GM18867 (cell line): ENCODE data around the gene PDGFRA.

Source experiments
- ATAC-seq: cut with Tn5 transposase; IDR thresholded peaks from one replicate; pipeline ENCODE4 v1.9.1; 2021; ENCODE audit warnings: mild to moderate bottlenecking, moderate library complexity; ENCODE audit not compliant: unreplicated experiment

PDGFRA gene

GRCh38 chr4:54254915-54255246 is 25.8 kb downstream of the PDGFRA start:
- no peak for ATAC-seq

- ATAC-seq, result no peak
These were observed 26.8 kb downstream of the PDGFRA start for GRCh38 chr4:54255881-54256280.

- no peak for ATAC-seq
These were observed 27.7 kb downstream of the PDGFRA start for GRCh38 chr4:54256491-54257486.

GRCh38 chr4:54265366-54265765 is 36.3 kb downstream of the PDGFRA start:
- ATAC-seq, result no peak

DNA sequence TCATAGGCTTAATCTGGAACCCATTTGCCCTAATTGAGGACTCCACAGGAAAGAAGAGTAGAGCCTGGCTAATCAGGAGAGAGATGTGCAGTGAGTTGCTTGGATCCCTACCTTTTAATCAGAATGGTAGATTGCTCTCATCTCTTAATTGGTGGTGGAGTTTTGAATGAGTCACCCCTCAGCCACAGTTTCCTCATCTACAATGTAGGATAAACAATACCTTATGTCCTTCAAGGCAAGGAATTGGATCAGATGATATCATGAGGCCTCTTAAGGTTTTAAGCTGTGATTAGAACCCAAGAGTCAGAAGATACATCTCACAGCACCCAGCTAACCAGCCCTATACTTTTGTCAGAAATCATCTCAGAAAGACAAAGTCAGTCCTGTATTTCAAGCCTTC is 39.1 kb downstream of the PDGFRA start:
- no peak for ATAC-seq

- no peak for ATAC-seq
These were observed 42.4 kb downstream of the PDGFRA start for GRCh38 chr4:54271464-54271863.

DNA sequence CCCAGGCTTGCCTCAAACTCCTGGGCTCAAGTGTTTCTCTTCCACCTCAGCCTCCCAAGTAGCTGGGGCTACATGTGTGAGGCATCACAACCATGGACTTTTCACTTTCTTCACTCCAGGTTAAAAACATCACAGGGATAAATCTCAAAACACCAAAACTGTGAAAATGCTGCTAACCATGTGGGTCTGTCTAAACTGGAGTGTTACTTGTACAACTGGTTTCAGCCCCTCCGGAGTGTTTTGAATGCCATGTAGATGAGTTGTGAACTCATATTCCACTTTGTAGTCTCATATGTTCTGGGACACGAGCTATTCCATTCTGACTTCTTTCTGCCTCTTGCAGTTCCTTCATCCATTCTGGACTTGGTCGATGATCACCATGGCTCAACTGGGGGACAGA is 43.0 kb downstream of the PDGFRA start:
- no peak for ATAC-seq

- no peak for ATAC-seq
These were observed 45.2 kb downstream of the PDGFRA start for GRCh38 chr4:54274264-54274663.

GRCh38 chr4:54274795-54275665 is 45.9 kb downstream of the PDGFRA start:
- ATAC-seq, result no peak

DNA sequence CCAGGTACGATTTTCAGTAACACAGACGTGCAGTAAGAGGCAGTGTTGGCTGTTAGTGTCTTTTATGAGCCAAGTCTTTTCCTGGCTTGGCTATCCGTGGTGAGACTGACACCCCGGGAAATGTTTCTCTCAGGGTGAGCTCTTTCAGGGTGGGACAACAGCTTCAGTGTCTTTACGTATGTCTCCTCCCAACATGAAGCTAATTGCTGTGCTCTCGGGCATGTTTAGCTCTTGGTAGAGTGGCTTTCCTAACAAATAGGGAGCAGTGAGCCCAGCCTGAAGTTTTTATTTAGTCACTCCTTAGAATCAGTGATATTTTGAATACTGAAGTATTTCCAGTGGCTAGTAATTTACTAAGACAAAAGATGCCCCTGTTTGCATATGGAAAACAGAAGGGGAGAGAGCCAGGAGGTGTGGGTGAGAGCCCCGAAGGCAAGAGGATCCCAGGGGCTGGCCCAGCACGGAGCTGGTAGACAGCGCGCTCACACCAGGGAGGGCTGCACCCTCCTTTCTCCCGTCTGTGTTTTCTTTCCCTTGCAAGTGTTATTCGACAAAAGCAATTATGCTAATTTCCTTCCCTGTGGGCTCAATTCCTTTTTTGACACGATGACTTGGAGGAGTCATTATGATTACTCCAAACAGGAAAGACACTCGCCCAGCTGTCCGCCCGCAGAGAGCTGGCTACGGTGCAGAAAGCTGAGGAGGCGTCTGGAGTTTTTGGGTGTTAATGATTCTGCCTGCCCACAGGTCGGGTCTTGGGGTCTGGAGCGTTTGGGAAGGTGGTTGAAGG is 47.7 kb downstream of the PDGFRA start:
- ATAC-seq, result no peak

- ATAC-seq, result no peak
These were observed 48.6 kb downstream of the PDGFRA start for GRCh38 chr4:54277691-54278090.

DNA sequence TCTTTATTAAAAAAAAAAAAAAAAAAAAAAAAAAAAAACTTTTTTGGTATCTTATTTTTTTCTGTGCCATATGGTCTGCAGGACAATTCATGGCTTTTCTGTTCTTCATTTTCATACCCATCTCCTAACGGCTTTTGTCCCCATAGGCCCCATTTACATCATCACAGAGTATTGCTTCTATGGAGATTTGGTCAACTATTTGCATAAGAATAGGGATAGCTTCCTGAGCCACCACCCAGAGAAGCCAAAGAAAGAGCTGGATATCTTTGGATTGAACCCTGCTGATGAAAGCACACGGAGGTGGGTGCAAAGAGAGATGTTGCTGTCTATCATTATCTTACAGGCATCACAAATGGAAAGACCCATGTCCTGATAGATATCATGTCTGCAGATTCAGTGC is 49.1 kb downstream of the PDGFRA start:
- ATAC-seq, result no peak

GRCh38 chr4:54281054-54281766 is 52.1 kb downstream of the PDGFRA start:
- no peak for ATAC-seq

GRCh38 chr4:54282837-54283236 is 53.7 kb downstream of the PDGFRA start:
- no peak for ATAC-seq

- ATAC-seq, result no peak
These were observed 60.2 kb downstream of the PDGFRA start for GRCh38 chr4:54289316-54289715.

- no peak for ATAC-seq
These were observed 61.9 kb downstream of the PDGFRA start for GRCh38 chr4:54290980-54291379.

DNA sequence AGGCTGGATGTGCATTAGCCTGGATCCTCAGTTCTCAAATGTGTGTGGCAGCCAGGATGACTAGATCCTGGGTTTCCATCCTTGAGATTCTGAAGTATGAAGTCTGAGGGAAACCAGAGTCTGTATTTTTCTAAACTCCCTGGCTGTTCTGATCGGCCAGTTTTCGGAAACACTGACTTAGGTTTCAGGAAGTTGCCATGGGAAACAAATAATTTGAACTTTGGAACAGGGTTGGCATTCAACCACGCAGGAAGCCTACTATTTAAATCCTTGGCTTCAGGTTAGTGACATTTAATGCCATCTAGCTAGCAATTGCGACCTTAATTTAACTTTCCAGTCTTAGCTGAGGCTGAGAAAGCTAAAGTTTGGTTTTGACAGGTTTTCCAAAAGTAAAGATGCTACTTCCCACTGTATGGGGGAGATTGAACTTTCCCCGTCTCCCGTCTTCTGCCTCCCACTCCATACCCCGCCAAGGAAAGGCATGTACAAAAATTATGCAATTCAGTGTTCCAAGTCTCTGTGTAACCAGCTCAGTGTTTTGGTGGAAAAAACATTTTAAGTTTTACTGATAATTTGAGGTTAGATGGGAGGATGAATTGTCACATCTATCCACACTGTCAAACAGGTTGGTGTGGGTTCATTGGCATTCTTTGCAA is 67.6 kb downstream of the PDGFRA start:
- ATAC-seq, result no peak

DNA sequence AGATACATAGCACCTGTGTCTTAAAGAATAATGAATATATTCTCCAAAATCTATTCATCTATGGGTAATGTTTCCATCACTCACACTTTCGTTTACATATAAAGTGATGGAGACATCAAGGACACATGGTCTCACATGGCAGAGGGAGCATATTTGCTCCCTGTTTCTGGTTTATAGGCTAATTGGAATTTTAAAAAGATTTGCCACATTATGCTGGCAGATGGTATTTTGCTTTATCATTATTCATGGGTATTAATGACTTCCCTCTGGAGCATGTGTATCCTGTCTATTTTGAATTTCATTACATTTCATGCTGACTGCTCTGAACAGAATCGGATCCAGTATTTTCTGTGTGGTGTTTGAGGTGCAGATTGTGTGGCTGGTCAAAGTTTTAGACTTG is 79.0 kb downstream of the PDGFRA start:
- no peak for ATAC-seq

DNA sequence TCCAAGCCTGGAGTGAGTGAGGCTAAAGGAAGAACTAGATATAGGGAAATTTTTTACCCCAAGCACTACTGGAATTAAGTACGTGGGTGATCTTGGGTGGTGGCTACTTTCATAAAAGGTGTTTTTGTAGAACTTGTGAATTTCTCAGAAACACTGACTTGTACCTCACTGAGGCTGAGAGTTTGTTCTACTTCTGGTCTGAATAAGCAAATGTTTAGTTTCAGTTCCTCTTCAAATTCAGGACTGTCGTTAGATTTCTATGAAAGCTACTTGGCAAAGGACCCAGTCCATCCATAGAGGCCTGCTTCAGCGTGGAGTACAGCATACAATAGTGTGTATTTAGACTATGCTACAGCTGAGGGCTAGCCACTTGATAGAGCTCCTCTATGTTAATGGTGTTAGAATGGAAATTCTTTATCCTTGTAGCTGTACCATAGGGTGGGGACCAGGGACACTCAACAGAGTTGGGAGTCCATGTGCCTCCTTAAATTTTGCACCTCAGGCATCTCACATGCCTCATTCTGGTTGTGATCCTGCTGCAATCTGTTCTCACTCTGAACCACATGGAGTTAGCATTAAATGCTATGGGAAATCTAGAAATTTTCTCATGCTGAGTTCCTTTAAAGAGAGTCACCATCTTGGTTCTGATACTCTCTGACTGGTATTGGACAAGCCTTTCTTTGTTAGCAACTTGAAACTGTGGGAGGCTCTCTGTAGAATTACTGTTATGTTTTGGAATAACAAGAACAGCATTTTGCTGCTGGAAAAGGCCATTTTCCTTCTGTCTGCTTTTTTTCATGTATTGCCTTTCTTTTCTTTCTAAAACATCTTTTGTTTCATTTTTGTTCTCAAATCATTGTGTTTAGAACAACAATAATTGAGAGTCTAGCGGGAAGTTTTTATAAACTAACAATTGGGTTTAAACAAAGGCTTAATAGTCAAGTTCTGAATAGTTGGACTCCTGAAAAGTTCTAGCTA is 86.8 kb downstream of the PDGFRA start:
- ATAC-seq, result peak; percentile 98
